OCI-LY3 (cell line): ENCODE measurements around the gene FAAH2.
"Not testable (repeated sequence)": the region's sequence is repeated elsewhere in the genome, so short reads cannot be mapped to it uniquely, and the experiment has no call there.

Source experiments
- H2AFZ ChIP-seq: fragments of 200-600, 300-600 bp; shearing (Covaris generic); 2 replicates; pipeline ENCODE4 v1.6.0; 2014; ENCODE audit warnings: antibody characterized with exemption, low read depth, low read length
- H3K27ac ChIP-seq: fragments of 200-600, 300-600 bp; sonication (generic); 2 replicates; pipeline ENCODE4 v1.5.1; 2014; ENCODE audit warnings: mild to moderate bottlenecking, low read length, moderate library complexity, mixed read lengths
- H3K27me3 ChIP-seq: fragments of 200-600, 300-600 bp; sonication (generic); 2 replicates; pipeline ENCODE4 v1.6.1; 2014; ENCODE audit warnings: low read depth, low read length, mixed read lengths
- H3K36me3 ChIP-seq: fragments of 200-600, 300-600 bp; sonication (generic); replicated peaks from 2 replicates; pipeline ENCODE3; 2014; ENCODE audit warnings: low read depth, low read length, mixed read lengths
- H3K4me1 ChIP-seq: fragments of 300-600, 200-600 bp; sonication (generic); 2 replicates; pipeline ENCODE4 v1.6.1; 2014; ENCODE audit warnings: low read length, mixed read lengths
- H3K4me2 ChIP-seq: fragments of 200-600, 300-600 bp; sonication (generic); 2 replicates; pipeline ENCODE4 v1.6.1; 2014; ENCODE audit warnings: low read length, mixed read lengths
- H3K4me3 ChIP-seq: fragments of 300-600, 200-600 bp; sonication (generic); 2 replicates; pipeline ENCODE4 v1.5.1; 2014; ENCODE audit warnings: antibody characterized with exemption, mild to moderate bottlenecking, low read length, moderate library complexity
- H3K79me2 ChIP-seq: fragments of 300-600, 200-600 bp; shearing (Covaris generic); 2 replicates; pipeline ENCODE4 v1.6.1; 2014; ENCODE audit warnings: mild to moderate bottlenecking, low read length, mixed read lengths
- H3K9ac ChIP-seq: fragments of 300-600, 200-600 bp; shearing (Covaris generic); 2 replicates; pipeline ENCODE4 v1.6.0; 2014; ENCODE audit warnings: mild to moderate bottlenecking, low read length, moderate library complexity
- H3K9me3 ChIP-seq: fragments of 200-600, 300-600 bp; shearing (Covaris generic); 2 replicates; pipeline ENCODE4 v1.6.1; 2014; ENCODE audit warnings: low read length, mixed read lengths; ENCODE audit not compliant: insufficient read depth
- H4K20me1 ChIP-seq: fragments of 200-600, 300-600 bp; sonication (generic); 2 replicates; pipeline ENCODE4 v1.6.1; 2016; ENCODE audit warnings: low read length, mixed read lengths; ENCODE audit not compliant: insufficient read depth
- CTCF ChIP-seq: fragments of 200-600, 300-600 bp; sonication (generic); IDR thresholded peaks from 2 replicates; pipeline ENCODE4 v1.5.1; 2014; ENCODE audit warnings: antibody characterized with exemption, low read length, low read depth
- EZH2phosphoT487 ChIP-seq: fragments of 200-600 bp; shearing (Covaris generic); IDR thresholded peaks from 2 replicates; pipeline ENCODE4 v1.6.1; 2018; ENCODE audit warnings: antibody characterized with exemption, mixed run types, low read depth

Gene FAAH2

DNA sequence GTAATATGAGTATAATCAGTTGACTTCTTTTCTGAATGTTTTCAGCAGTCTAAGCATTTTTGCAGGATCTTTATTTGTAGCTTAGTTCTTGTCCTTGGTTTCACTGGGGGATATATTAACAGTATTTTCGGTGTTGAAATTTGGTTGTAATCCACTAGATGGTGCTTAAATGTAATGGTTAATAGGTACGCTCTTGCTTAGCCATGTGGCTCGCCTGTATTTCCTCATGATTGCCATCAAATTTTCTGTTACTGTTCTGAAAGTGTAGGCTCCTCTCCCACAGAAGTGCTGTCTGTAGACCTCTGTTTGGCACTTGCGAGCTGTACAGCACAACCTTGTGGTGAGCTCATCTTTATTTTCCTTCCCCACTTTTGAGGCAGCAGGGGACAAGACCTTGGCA lies 3.9 kb upstream of the FAAH2 start:
- H4K20me1 ChIP-seq: no peaks in the 10 kb centered on the region
- no peak overlapping the region for H2AFZ ChIP-seq
- H3K4me3 ChIP-seq: no peak overlapping the region
- H3K9ac ChIP-seq: no peak overlapping the region
- H3K4me1 ChIP-seq: no peaks in the 10 kb centered on the region
- H3K79me2 ChIP-seq: no peaks in the 10 kb centered on the region
- no peaks in the 10 kb centered on the region for H3K36me3 ChIP-seq
- H3K27ac ChIP-seq: no peak overlapping the region
- peak; percentile 8; the same call in 1 of the 2 replicates for TF ChIP-seq CTCF
- TF ChIP-seq EZH2phosphoT487: no peak
- H3K4me2 ChIP-seq: no peak overlapping the region
- no peaks in the 10 kb centered on the region for H3K9me3 ChIP-seq
- no peaks in the 10 kb centered on the region for H3K27me3 ChIP-seq

- H3K27me3 ChIP-seq: no peaks in the 10 kb centered on the region
Measured at GRCh38 chrX:57285001-57285400, 1.5 kb upstream of the FAAH2 start.

GRCh38 chrX:57289089-57289488 lies 2.6 kb downstream of the FAAH2 start:
- H3K4me1 ChIP-seq: no peaks in the 10 kb centered on the region
- H3K9me3 ChIP-seq: no peaks in the 10 kb centered on the region
- H3K27me3 ChIP-seq: no peaks in the 10 kb centered on the region
- no peak overlapping the region for H3K9ac ChIP-seq
- no peak overlapping the region for H3K4me3 ChIP-seq
- H3K79me2 ChIP-seq: no peaks in the 10 kb centered on the region
- no peak overlapping the region for H2AFZ ChIP-seq
- no peaks in the 10 kb centered on the region for H3K36me3 ChIP-seq
- TF ChIP-seq EZH2phosphoT487 (no peak), CTCF (no peak)
- H3K27ac ChIP-seq: no peak overlapping the region
- no peaks in the 10 kb centered on the region for H4K20me1 ChIP-seq
- H3K4me2 ChIP-seq: no peak overlapping the region

More at GRCh38 chrX:57285001-57285400, 1.5 kb upstream of the FAAH2 start:
- Histone ChIP-seq H3K9ac (no peak overlapping the region), H3K4me1 (no peaks in the 10 kb centered on the region), H3K27ac (no peak overlapping the region), H3K4me3 (no peak overlapping the region), H3K36me3 (no peaks in the 10 kb centered on the region), H3K9me3 (no peaks in the 10 kb centered on the region), H2AFZ (no peak overlapping the region), H3K79me2 (no peaks in the 10 kb centered on the region), H4K20me1 (no peaks in the 10 kb centered on the region), H3K4me2 (no peak overlapping the region)
- no peak for TF ChIP-seq EZH2phosphoT487
- no peak for TF ChIP-seq CTCF

- H2AFZ ChIP-seq: no peak overlapping the region
- H3K27ac ChIP-seq: no peak overlapping the region
- H3K9ac ChIP-seq: no peak overlapping the region
- no peak overlapping the region for H3K4me3 ChIP-seq
- no peaks in the 10 kb centered on the region for H3K79me2 ChIP-seq
- H3K27me3 ChIP-seq: no peaks in the 10 kb centered on the region
- no peak overlapping the region for H3K4me2 ChIP-seq
- H3K9me3 ChIP-seq: no peaks in the 10 kb centered on the region
- no peaks in the 10 kb centered on the region for H4K20me1 ChIP-seq
- H3K36me3 ChIP-seq: no peaks in the 10 kb centered on the region
- TF ChIP-seq CTCF (no peak), EZH2phosphoT487 (no peak)
- H3K4me1 ChIP-seq: no peaks in the 10 kb centered on the region
Measured at GRCh38 chrX:57294961-57295360, 8.5 kb downstream of the FAAH2 start.

GRCh38 chrX:57295679-57296078 lies 9.2 kb downstream of the FAAH2 start:
- not testable (repeated sequence) for H3K4me3 ChIP-seq, H3K27me3 ChIP-seq, H3K9me3 ChIP-seq, H4K20me1 ChIP-seq, H3K4me1 ChIP-seq, H3K9ac ChIP-seq, H3K4me2 ChIP-seq, H2AFZ ChIP-seq, H3K36me3 ChIP-seq, H3K27ac ChIP-seq, H3K79me2 ChIP-seq
